Measurements from ENCODE around the gene RNF151.

- TF ChIP-seq HNRNPL (IDR thresholded peaks at IDR 0.05; ENCODE audit: low read depth, low read length): no peak
- TF ChIP-seq YY1 (IDR thresholded peaks at IDR 0.05; ENCODE audit: insufficient read depth, insufficient replicate concordance, low read depth, low read length): no peak
- TF ChIP-seq IRX3 (CRISPR knock-in tag; IDR thresholded peaks at IDR 0.05; ENCODE audit: borderline replicate concordance, low read depth): no peak
- TF ChIP-seq ZNF772 (CRISPR knock-in tag; IDR thresholded peaks at IDR 0.05): no peak
- TF ChIP-seq, protein P1, sequence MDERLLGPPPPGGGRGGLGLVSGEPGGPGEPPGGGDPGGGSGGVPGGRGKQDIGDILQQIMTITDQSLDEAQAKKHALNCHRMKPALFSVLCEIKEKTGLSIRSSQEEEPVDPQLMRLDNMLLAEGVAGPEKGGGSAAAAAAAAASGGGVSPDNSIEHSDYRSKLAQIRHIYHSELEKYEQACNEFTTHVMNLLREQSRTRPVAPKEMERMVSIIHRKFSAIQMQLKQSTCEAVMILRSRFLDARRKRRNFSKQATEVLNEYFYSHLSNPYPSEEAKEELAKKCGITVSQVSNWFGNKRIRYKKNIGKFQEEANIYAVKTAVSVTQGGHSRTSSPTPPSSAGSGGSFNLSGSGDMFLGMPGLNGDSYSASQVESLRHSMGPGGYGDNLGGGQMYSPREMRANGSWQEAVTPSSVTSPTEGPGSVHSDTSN (CRISPR knock-in tag; IDR thresholded peaks at IDR 0.05): no peak
- no peak for TF ChIP-seq PAX8 (CRISPR knock-in tag; IDR thresholded peaks at IDR 0.05; ENCODE audit: borderline replicate concordance)
- TF ChIP-seq ZNF274 (CRISPR knock-in tag; IDR thresholded peaks at IDR 0.05): no peak
- TF ChIP-seq ZNF747 (CRISPR knock-in tag; IDR thresholded peaks at IDR 0.05; ENCODE audit: borderline replicate concordance): no peak
- TF ChIP-seq ZNF24 (IDR thresholded peaks at IDR 0.05): no peak
- TF ChIP-seq ZNF225 (CRISPR knock-in tag; IDR thresholded peaks at IDR 0.05): no peak
- TF ChIP-seq TOE1 (CRISPR knock-in tag; IDR thresholded peaks at IDR 0.05): no peak
- TF ChIP-seq, protein P2, sequence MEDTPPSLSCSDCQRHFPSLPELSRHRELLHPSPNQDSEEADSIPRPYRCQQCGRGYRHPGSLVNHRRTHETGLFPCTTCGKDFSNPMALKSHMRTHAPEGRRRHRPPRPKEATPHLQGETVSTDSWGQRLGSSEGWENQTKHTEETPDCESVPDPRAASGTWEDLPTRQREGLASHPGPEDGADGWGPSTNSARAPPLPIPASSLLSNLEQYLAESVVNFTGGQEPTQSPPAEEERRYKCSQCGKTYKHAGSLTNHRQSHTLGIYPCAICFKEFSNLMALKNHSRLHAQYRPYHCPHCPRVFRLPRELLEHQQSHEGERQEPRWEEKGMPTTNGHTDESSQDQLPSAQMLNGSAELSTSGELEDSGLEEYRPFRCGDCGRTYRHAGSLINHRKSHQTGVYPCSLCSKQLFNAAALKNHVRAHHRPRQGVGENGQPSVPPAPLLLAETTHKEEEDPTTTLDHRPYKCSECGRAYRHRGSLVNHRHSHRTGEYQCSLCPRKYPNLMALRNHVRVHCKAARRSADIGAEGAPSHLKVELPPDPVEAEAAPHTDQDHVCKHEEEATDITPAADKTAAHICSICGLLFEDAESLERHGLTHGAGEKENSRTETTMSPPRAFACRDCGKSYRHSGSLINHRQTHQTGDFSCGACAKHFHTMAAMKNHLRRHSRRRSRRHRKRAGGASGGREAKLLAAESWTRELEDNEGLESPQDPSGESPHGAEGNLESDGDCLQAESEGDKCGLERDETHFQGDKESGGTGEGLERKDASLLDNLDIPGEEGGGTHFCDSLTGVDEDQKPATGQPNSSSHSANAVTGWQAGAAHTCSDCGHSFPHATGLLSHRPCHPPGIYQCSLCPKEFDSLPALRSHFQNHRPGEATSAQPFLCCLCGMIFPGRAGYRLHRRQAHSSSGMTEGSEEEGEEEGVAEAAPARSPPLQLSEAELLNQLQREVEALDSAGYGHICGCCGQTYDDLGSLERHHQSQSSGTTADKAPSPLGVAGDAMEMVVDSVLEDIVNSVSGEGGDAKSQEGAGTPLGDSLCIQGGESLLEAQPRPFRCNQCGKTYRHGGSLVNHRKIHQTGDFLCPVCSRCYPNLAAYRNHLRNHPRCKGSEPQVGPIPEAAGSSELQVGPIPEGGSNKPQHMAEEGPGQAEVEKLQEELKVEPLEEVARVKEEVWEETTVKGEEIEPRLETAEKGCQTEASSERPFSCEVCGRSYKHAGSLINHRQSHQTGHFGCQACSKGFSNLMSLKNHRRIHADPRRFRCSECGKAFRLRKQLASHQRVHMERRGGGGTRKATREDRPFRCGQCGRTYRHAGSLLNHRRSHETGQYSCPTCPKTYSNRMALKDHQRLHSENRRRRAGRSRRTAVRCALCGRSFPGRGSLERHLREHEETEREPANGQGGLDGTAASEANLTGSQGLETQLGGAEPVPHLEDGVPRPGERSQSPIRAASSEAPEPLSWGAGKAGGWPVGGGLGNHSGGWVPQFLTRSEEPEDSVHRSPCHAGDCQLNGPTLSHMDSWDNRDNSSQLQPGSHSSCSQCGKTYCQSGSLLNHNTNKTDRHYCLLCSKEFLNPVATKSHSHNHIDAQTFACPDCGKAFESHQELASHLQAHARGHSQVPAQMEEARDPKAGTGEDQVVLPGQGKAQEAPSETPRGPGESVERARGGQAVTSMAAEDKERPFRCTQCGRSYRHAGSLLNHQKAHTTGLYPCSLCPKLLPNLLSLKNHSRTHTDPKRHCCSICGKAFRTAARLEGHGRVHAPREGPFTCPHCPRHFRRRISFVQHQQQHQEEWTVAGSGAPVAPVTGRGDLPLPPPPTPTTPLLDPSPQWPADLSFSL (CRISPR knock-in tag; IDR thresholded peaks at IDR 0.05): no peak
- no peak for TF ChIP-seq DPF2 (CRISPR knock-in tag; IDR thresholded peaks at IDR 0.05; ENCODE audit: borderline replicate concordance, low read depth)
- TF ChIP-seq, protein P3, sequence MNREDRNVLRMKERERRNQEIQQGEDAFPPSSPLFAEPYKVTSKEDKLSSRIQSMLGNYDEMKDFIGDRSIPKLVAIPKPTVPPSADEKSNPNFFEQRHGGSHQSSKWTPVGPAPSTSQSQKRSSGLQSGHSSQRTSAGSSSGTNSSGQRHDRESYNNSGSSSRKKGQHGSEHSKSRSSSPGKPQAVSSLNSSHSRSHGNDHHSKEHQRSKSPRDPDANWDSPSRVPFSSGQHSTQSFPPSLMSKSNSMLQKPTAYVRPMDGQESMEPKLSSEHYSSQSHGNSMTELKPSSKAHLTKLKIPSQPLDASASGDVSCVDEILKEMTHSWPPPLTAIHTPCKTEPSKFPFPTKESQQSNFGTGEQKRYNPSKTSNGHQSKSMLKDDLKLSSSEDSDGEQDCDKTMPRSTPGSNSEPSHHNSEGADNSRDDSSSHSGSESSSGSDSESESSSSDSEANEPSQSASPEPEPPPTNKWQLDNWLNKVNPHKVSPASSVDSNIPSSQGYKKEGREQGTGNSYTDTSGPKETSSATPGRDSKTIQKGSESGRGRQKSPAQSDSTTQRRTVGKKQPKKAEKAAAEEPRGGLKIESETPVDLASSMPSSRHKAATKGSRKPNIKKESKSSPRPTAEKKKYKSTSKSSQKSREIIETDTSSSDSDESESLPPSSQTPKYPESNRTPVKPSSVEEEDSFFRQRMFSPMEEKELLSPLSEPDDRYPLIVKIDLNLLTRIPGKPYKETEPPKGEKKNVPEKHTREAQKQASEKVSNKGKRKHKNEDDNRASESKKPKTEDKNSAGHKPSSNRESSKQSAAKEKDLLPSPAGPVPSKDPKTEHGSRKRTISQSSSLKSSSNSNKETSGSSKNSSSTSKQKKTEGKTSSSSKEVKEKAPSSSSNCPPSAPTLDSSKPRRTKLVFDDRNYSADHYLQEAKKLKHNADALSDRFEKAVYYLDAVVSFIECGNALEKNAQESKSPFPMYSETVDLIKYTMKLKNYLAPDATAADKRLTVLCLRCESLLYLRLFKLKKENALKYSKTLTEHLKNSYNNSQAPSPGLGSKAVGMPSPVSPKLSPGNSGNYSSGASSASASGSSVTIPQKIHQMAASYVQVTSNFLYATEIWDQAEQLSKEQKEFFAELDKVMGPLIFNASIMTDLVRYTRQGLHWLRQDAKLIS (CRISPR knock-in tag; IDR thresholded peaks at IDR 0.05): no peak
Measured at GRCh38 chr16:1944612-1945199, 21.9 kb upstream of the RNF151 start.

Measured in HepG2 (cell line).